Stimulated activated CD4-positive, alpha-beta T cell treated with anti-CD3 and anti-CD28 coated beads, Interleukin-2, amount 100 ng/mL, for 4 hours (primary cell): ENCODE data around the gene INTS7.

Source experiments
- DNase-seq: peaks from one replicate; pipeline ENCODE4 v3.0.0-alpha.2; 2020; ENCODE audit warnings: low read depth

The INTS7 gene, protein sequence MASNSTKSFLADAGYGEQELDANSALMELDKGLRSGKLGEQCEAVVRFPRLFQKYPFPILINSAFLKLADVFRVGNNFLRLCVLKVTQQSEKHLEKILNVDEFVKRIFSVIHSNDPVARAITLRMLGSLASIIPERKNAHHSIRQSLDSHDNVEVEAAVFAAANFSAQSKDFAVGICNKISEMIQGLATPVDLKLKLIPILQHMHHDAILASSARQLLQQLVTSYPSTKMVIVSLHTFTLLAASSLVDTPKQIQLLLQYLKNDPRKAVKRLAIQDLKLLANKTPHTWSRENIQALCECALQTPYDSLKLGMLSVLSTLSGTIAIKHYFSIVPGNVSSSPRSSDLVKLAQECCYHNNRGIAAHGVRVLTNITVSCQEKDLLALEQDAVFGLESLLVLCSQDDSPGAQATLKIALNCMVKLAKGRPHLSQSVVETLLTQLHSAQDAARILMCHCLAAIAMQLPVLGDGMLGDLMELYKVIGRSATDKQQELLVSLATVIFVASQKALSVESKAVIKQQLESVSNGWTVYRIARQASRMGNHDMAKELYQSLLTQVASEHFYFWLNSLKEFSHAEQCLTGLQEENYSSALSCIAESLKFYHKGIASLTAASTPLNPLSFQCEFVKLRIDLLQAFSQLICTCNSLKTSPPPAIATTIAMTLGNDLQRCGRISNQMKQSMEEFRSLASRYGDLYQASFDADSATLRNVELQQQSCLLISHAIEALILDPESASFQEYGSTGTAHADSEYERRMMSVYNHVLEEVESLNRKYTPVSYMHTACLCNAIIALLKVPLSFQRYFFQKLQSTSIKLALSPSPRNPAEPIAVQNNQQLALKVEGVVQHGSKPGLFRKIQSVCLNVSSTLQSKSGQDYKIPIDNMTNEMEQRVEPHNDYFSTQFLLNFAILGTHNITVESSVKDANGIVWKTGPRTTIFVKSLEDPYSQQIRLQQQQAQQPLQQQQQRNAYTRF

DNA sequence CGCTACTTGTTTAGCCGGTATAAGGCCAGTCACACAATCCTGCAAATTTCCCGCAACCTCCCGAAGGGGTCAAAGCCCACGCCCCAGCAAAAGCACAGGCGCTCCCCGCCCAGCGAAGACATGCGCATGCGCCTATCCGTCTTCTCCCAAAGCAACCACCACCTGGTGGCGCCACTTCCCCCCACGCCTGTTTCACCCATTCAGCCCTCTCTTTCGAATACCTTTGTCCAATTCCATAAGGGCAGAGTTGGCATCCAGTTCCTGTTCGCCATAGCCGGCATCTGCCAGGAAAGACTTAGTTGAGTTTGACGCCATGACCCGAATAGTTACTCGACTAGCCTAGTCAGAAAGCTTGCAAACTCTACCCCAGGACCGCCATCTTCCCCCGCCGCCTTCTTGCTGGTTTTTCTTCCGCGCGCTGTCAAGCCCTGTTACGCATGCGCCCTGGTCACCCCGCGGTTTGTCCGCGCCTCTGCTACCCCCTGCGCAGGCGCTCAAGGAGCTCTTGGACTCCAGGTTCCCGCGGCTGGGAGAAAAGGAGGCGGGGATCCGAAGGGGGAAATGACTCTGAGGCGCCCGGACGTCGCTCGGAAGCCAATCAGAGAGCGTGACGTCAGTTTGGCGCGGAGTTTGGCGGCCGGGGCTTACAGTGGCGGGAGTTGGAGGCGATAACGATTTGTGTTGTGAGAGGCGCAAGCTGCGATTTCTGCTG, at the start of gene INTS7, which contains the start of gene DTL:
Gene INTS7, minus strand, starts transcription at position 435 of the 712 bp plus-strand sequence. Its CDS starts 120 bp downstream, at position 315.
Gene DTL, plus strand, starts transcription at position 626 of the 712 bp plus-strand sequence. CDS start 143 bp downstream, outside the sequence.
- peak; percentile 98 for DNase-seq

DNA sequence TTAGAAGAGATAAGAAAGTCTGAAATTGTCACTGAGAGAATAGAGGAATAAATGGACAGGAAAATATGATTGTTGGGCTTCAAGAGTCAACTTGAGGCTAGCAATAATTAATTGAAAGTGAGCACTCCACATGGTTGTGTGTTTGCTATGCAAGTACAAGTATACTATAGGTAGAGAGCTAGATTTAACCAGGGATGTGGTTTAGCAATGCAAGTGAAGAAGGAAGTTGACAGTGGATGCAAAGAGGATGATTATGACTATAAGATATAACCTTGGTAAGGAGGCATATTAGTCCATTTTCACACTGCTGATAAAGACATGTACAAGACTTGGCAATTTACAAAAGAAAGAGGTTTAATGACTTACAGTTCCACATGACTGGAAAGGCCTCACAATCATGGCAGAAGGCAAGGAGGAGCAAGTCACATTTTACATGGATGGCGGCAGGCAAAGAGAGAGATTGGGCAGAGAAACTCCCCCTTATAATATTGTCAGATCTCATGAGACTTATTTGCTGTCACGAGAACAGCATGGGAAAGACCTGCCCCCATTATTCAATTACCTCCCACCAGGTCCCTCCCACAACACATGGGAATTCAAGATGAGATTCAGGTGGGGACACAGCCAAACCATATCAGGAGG, 47.5 kb upstream of the INTS7 start:
- DNase-seq = no peak

DNA sequence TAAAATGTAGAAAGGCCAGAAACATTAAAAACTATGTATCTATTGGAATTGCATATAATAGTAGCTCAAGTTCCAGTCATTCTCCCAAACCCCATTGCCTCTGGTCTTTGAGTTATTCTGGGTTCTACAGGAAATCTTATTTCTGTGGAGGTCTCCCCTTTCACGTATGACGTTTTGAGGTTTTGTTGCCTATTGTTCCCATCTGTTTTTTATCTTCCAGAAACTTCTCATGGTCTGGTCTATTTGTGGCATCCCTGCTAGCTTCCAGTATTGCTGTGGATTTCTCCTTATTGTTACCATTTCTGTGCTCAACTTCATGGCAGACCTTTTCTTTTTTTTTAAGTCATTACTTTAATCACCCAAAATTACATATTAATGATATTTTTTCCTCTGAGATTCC, 43.5 kb upstream of the INTS7 start:
- DNase-seq = no peak

DNA sequence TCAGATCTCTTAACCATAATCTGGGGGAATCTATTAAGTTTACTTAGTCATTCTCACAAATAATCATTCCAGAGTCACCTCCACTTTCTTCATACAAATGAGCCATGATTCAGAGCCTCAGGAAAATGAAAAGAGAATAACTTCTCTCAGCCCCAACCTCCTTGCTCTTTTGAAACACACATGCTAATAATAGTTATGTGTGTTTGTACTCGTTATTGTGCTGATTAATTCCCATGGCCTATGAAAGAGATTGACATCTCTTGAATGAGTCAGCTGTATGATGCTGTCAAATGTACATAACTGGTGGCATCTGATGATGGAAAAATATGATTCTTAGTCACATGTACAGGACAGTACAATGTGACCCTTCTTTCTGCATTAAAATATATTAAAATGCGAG, 41.7 kb upstream of the INTS7 start:
- no peak for DNase-seq

DNA sequence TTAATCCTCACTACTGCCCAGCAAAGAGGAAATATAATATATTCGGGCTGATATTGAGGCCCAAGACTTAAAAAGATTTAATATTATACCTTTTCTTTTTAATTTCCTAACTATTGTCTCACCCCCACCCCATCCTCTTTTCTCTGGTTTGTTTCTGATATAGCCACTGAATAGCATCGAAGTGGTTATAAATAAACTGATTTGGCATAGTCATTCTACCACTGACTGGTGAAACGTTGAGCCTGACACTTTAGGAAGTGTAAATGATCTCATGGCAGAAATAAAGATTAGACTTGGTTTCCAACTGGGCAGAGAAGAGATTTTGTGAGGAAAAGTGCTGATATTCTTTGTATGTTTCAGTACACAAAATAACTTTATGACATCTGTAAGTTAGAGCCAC, 39.5 kb upstream of the INTS7 start:
- DNase-seq = no peak

DNA sequence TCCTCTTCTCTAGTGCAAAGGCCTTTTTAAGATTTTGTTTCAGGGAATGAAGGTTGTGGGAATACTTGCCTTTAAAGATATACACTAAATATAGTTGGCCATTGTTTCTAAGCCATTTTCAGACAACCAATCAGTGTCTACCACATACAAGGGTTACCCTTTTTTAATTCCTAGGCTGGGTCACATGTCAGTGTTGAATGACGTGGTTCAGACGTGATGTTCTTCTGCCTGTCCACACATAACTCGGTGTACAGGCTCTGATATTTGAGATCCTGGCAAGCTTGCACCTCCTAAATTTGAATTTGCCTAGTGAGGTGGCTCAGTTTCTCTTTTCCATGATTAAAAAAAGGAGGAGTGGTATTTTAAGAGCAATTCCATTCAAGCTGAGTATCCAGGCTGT, 39.0 kb upstream of the INTS7 start:
- no peak for DNase-seq

DNA sequence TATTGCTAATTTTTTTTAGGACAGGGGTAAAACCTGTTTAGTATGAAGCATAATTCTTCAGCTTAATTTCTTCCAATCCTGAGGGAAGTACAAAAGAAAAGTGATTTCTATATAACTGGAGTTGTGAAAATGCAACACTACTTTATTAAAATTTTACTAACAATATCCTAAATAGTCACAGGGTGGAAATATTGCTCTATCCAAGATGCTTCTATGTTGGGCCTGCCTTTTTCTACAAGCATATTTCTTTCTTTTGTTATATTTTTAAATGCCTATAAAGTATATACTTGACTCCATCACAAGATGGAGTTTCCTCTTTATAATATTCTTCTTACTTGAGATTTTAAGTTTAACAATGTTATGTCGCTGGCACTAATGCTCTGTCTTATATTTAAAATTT, 38.1 kb upstream of the INTS7 start:
- no peak for DNase-seq

DNA sequence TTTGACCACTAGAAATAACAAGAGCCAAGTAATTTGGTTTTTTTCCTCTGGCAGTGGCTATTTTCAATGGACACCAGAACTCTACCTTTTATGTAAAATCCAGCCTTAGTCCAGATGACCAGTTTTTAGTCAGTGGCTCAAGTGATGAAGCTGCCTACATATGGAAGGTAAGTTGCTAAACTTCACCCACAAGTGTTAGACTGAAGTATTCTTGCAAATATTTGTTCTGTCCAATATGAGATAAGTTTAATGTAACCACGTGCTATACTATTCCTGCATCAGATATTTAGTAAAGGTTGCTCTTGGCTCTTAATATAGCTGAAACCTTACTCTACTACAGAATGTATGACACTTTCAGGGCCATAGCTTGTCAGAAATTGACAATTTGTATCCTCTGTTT, 36.7 kb upstream of the INTS7 start:
- no peak for DNase-seq

DNA sequence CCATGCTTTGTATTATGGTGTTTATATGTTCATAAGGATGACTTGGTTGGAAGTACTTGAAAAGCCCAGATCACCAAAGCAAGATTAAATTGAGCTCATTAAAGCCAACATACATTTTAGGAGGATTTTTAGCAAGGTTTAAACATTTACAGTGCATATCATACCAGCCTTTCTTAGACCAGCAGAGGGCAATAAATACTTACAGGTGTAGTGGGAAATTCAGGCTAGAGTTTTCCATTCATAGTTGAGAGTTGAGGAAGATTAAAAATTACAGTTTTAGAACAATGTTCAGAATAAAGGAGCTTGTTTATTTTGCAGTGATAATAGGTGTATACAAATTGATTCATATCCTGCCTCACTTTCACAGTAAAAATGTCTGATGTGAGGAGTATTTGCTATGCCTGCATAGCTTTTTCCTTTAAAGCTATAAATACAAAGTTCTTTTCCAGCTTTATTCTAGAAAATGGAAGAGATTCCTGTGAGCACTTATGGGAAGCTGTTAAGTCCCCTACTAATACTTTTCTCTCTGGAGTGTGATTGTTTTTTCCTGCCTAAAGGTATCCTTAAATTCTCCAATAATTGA, 35.5 kb upstream of the INTS7 start:
- DNase-seq = no peak

DNA sequence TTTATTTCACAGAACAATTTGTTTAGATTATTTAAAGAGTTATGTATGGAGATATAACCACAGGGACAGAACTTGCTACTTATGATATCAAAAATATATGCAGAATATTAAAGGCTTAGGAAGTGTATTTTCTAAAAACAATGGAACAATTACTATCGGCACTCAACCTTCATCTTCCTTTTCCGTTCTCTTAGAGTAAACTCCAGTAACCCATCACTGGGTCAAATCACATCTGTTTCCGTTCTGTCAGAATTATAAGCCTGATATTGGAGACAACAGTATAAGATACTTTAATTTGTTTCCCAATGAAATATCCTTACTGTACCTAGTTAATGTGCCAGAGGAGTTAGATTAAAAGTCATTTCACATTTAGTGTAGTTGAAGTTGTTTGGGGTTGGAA, 32.4 kb upstream of the INTS7 start:
- DNase-seq = no peak

DNA sequence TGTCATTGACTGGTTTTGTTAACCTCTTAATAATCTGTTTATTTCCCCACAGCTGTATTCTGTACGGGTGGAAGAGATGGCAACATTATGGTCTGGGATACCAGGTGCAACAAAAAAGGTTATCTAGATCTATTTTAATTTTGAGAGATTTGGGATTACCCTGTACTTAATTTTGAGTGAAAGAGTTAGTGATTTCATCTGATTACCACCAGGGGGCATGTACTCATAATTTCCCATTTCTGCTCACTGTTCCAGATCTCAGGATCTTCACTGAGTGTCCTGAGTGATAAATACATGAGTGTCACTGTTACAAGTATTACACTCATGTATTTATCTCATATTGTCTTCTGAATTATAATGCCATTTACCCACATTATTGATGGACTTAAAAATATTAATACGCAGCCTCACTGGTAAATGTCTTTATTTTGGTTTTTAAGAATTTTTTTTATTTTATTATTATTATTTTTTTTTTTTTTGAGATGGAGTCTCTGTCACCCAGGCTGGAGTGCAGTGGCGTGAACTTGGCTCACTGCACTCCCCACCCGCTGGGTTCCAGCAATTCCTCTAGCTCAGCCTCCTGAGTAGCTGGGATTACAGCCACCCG, 27.6 kb upstream of the INTS7 start:
- DNase-seq = no peak

DNA sequence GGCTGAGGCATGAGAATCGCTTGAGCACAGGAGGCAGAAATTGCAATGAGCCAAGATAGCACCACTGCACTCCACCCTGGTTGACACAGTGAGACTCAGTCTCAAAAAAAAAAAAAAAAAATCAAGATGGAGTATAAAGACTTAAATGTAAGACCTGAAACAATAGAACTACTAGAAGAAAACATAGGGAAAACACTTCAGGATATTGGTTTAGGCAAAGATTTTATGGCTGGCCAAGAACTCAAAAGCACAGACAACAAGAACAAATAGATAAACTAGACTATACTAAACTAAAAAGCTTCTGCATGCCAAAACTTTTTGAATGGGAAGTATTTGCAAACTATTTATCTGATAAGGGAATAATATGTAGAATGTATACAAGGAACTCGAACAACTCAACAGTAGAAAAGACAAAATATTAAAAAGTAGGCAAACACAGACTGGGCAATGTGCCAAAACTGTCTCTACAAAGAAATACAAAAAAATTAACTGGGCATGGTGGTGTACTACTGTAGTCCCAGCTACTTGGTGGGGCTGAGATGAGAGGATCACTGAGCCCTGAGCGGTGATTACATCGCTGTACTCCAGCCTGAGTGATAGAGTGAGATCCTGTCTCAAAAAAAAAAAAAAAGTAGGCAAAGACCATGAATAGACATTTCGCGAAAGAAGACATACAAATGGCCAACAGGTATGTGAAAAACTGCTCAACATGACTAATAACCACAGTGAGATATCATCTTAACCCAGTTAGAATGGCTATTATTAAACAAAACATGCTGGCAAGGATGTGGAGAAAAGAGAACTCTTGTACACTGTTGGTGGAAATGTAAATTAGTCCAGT, 25.5 kb upstream of the INTS7 start:
- no peak for DNase-seq

DNA sequence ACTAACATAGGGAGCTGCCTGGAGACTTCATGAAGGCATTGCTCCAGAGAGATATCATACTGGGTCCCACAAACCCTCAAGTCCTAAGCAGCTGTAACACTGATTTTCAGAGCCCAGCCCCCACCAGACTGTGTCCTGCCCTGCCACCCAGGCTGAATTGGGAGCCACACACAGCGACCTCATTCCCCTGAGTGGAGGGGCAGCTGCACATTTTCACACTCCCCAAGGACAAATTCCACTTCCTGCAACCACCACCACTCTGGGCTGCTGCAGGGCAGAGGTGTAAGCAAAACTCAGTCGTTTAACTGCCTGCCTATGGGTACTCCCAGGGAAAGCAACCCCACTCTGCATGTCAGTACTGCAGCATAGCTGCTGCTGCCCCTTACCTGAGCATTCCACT, 20.0 kb upstream of the INTS7 start:
- DNase-seq = no peak

DNA sequence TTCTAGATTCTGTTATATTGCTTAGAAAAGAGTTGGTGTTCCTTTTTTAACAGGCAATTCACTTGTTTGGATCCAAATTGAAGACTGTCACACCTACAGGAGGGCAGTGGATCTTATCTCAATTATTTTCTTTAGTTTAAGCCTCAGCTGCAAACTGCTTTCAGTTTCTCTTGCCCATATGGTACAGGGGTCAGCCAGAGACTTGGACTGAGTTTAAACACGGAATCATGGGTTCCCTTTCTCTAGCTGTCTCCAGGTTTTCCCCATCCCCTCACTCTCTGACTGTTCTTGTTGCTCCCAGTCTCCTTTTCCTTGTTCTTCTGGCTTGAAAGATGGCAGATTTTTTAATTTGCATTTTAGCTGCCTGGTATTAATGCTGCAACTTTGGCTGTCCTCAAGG, 18.6 kb upstream of the INTS7 start:
- no peak for DNase-seq

DNA sequence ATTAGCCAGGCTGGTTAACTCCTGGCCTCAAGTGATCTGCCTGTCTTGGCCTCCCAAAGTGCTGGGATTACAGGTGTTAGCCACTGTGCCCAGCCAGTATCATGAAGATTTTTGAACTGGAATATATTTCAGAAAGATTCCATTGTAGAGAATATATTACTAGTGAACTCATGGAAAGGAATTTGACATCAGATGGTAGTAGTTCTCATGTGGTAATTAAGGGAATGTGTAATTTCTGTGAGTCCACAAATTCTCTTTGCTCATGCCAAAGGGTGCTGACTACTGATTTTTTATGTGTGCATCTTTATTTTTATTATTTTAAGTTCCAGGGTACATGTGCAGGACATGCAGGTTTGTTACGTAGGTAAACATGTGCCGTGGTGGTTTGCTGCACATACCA, 10.6 kb upstream of the INTS7 start:
- DNase-seq = no peak

DNA sequence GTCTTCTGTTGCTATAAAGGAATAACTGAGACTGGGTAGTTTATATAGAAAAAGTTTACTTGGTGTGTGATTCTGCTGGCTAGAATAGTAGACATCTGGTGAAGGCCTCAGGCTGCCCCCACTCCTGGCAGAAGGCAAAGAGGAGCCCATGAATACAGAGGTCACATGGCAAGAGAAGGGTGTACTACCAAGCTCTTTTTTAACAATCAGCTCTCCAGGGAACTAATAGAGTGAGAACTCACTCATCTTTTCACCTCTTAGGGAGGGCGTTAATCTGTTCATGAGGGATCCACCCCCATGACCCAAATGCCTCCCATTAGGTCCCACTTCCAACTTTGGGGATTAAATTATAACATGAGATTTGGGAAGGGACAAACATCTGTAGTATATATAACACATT, 9.5 kb upstream of the INTS7 start:
- no peak for DNase-seq

DNA sequence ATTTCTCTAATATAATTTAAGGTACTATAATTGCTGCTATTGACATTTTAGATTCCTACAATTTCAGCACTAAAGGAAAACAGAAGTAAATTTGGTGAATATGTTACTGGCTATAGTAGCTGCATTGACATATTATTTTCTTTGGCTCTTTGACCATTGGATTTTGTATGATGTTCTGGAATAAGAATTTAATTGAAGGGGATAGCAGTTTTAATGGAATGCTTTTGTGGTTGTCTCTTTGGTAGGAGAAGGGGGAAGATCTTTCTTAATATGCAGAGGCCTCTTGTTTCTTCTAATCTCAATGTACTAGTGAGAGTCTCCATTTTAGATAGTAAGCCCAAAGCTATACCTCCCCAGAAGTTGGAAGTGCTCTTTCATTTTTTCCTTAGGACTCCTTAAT, 7.1 kb upstream of the INTS7 start:
- no peak for DNase-seq

DNA sequence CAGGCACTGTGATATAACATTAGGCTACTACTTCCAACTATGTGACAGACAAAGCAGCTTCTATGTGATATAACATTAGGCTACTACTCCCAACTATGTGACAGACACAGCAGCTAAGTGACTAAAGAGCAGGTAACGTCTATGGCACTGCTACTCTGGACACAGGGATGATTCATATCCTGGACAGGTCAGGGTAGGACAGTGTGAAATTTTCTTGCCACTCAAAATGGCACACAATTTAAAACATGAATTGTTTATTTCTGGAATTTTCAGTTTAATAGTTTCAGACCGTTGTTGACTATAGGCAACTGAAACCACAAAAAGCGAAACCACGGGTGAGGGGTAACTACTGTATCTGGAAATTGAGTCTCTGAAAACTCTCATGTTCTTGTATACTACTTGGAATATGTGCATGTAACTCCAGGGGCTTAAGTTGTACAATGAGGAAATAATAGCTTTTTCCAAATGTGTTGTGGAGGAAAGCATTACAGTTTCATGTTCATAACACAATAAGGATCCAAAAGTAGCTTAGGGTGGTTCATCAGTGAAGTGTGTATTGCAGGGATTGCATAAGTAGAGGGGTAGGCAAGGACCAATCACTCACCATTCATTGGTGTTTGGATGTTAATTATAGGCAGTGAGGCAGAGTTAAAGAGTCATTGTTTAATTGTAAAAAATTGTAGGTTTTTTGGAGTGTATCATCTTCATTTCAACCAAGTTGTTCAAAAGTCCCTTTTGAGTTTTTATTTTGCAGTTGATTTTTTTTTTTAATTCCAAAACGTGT, 5.5 kb upstream of the INTS7 start:
- no peak for DNase-seq

DNA sequence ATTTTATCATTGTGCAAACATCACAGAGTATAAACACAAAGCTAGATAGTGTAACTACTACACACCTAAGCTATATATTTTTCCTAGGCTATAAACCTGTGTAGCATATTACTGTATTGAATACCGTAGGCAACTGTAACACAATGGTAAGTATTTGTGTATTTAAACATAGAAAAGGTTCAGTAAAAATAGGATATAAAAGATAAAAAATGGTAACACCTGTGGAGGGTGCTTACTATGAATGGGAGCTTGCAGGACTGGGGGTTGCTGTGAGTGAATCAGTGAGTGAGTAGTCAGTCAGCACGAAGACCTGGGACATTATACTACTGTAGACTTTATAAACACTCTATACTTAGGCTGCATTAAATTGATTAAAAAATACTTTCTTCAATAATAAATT, 4.3 kb upstream of the INTS7 start:
- DNase-seq = no peak
